GM21619 (cell line): ENCODE measurements around the gene TTC8.

Source experiments
- ATAC-seq: cut with Tn5 transposase; IDR thresholded peaks from one replicate; pipeline ENCODE4 v1.9.1; 2021; ENCODE audit not compliant: unreplicated experiment

The TTC8 gene

GRCh38 chr14:88864198-88864597 is 39.7 kb downstream of the TTC8 start:
- ATAC-seq: no peak

- no peak for ATAC-seq
Measured at GRCh38 chr14:88866305-88866704, 41.9 kb downstream of the TTC8 start.

GRCh38 chr14:88868558-88869159 is 44.2 kb downstream of the TTC8 start:
- ATAC-seq: no peak

GRCh38 chr14:88870777-88871176 is 46.3 kb downstream of the TTC8 start:
- ATAC-seq: no peak

GRCh38 chr14:88871429-88871828 is 47.0 kb downstream of the TTC8 start:
- ATAC-seq: no peak

- no peak for ATAC-seq
Measured at GRCh38 chr14:88872976-88873375, 48.5 kb downstream of the TTC8 start.

- ATAC-seq: no peak
Measured at GRCh38 chr14:88877192-88877591, 52.7 kb downstream of the TTC8 start.

- ATAC-seq: no peak
Measured at GRCh38 chr14:88879022-88879421, 54.6 kb downstream of the TTC8 start.

GRCh38 chr14:88882236-88882635 is 57.8 kb downstream of the TTC8 start:
- ATAC-seq: no peak

GRCh38 chr14:88895116-88895515 is 70.7 kb downstream of the TTC8 start:
- ATAC-seq: no peak

GRCh38 chr14:88901189-88901588 is 76.7 kb downstream of the TTC8 start:
- no peak for ATAC-seq

GRCh38 chr14:88901991-88902390 is 77.5 kb downstream of the TTC8 start:
- ATAC-seq: no peak

GRCh38 chr14:88902850-88903249 is 78.4 kb downstream of the TTC8 start:
- no peak for ATAC-seq

- no peak for ATAC-seq
Measured at GRCh38 chr14:88904206-88904647, 79.8 kb downstream of the TTC8 start.

- ATAC-seq: no peak
Measured at GRCh38 chr14:88904864-88905263, 80.4 kb downstream of the TTC8 start.

GRCh38 chr14:88908216-88908615 is 83.8 kb downstream of the TTC8 start:
- no peak for ATAC-seq

GRCh38 chr14:88910386-88910785 is 85.9 kb downstream of the TTC8 start:
- ATAC-seq: no peak

GRCh38 chr14:88911809-88912208 is 87.4 kb downstream of the TTC8 start:
- no peak for ATAC-seq

GRCh38 chr14:88914956-88915355 is 90.5 kb downstream of the TTC8 start:
- ATAC-seq: no peak

GRCh38 chr14:88919502-88919901 is 95.1 kb downstream of the TTC8 start:
- no peak for ATAC-seq
